Measurements from ENCODE around the gene ADCK1.
"Not testable (repeated sequence)": the region's sequence is repeated elsewhere in the genome, so short reads cannot be mapped to it uniquely, and the experiment has no call there.

The ADCK1 gene

GRCh38 chr14:77866932-77867331 is 67.0 kb downstream of the ADCK1 start:
- no peak for DNase-seq

GRCh38 chr14:77867476-77867875 is 67.6 kb downstream of the ADCK1 start:
- DNase-seq: no peak

- no peak for DNase-seq
Measured at GRCh38 chr14:77868552-77869285, 68.8 kb downstream of the ADCK1 start.

GRCh38 chr14:77869340-77869739 is 69.4 kb downstream of the ADCK1 start:
- DNase-seq: no peak

- DNase-seq: no peak
Measured at GRCh38 chr14:77870646-77871045, 70.7 kb downstream of the ADCK1 start.

- DNase-seq: no peak
Measured at GRCh38 chr14:77872152-77872551, 72.2 kb downstream of the ADCK1 start.

- no peak for DNase-seq
Measured at GRCh38 chr14:77872983-77873382, 73.1 kb downstream of the ADCK1 start.

- DNase-seq: no peak
Measured at GRCh38 chr14:77878783-77879182, 78.9 kb downstream of the ADCK1 start.

- no peak for DNase-seq
Measured at GRCh38 chr14:77880056-77880455, 80.1 kb downstream of the ADCK1 start.

- DNase-seq: no peak
Measured at GRCh38 chr14:77882098-77882497, 82.2 kb downstream of the ADCK1 start.

- no peak for DNase-seq
Measured at GRCh38 chr14:77882636-77883035, 82.7 kb downstream of the ADCK1 start.

GRCh38 chr14:77883131-77883846 is 83.4 kb downstream of the ADCK1 start:
- no peak for DNase-seq

- no peak for DNase-seq
Measured at GRCh38 chr14:77883847-77884238, 83.9 kb downstream of the ADCK1 start.

GRCh38 chr14:77885367-77885766 is 85.5 kb downstream of the ADCK1 start:
- no peak for DNase-seq

- no peak for DNase-seq
Measured at GRCh38 chr14:77886010-77886409, 86.1 kb downstream of the ADCK1 start.

GRCh38 chr14:77888903-77889302 is 89.0 kb downstream of the ADCK1 start:
- not testable (repeated sequence) for DNase-seq

- DNase-seq: no peak
Measured at GRCh38 chr14:77889971-77890442, 90.1 kb downstream of the ADCK1 start.

- DNase-seq: no peak
Measured at GRCh38 chr14:77890873-77891272, 91.0 kb downstream of the ADCK1 start.

- no peak for DNase-seq
Measured at GRCh38 chr14:77892381-77892871, 92.5 kb downstream of the ADCK1 start.

- no peak for DNase-seq
Measured at GRCh38 chr14:77892890-77893484, 93.1 kb downstream of the ADCK1 start.

GRCh38 chr14:77897374-77897773 is 97.5 kb downstream of the ADCK1 start:
- DNase-seq: no peak

GRCh38 chr14:77902811-77903210 is 102.9 kb downstream of the ADCK1 start:
- DNase-seq: no peak

- no peak for DNase-seq
Measured at GRCh38 chr14:77903221-77903620, 103.3 kb downstream of the ADCK1 start.
